Lung (tissue), 12 donors: Measurements from ENCODE around the gene ACRBP. TPM values are rescaled to one million over a fixed set of nuclear protein-coding genes. Genes with fewer than 3 reads are reported as not detected.

Source experiments
- ATAC-seq: fragments of 200-7000 bp; cut with Tn5 transposase; one replicate; pipeline ENCODE4 v1.9.1; 2020; ENCODE audit warnings: moderate number of reproducible peaks; ENCODE audit not compliant: insufficient read depth, low FRiP score
- DNase-seq, 3 donors: peaks; one replicate each; pipeline ENCODE4 v3.0.0-alpha.2; 2013 to 2017
- H3K27ac ChIP-seq, 2 donors: one replicate each; pipeline ENCODE4 v1.5.1; 2013; ENCODE audit warnings: mild to moderate bottlenecking in 2 of 2, moderate library complexity in 2 of 2, control low read depth in 1 of 2, inconsistent platforms in 1 of 2, low read depth in 1 of 2, low read length in 1 of 2
- H3K27me3 ChIP-seq, 3 donors: one replicate each; pipeline ENCODE4 v1.5.1; 2013; ENCODE audit warnings: low read length in 2 of 3; ENCODE audit not compliant: control insufficient read depth in 3 of 3, insufficient read depth in 3 of 3
- H3K36me3 ChIP-seq, 4 donors: one replicate each; pipeline ENCODE4 v1.5.1; 2013; ENCODE audit warnings: low read length in 4 of 4, mild to moderate bottlenecking in 1 of 4, moderate library complexity in 1 of 4; ENCODE audit not compliant: control insufficient read depth in 4 of 4, insufficient read depth in 4 of 4
- H3K4me1 ChIP-seq, 5 donors: one replicate each; pipeline ENCODE4 v1.5.1; 2013; ENCODE audit warnings: low read length in 5 of 5, mild to moderate bottlenecking in 2 of 5, moderate library complexity in 1 of 5; ENCODE audit not compliant: control insufficient read depth in 5 of 5, insufficient read depth in 5 of 5
- H3K4me3 ChIP-seq: one replicate; pipeline ENCODE4 v1.5.1; 2013; ENCODE audit warnings: mild to moderate bottlenecking, control low read depth, moderate library complexity
- H3K9ac ChIP-seq, 2 donors: one replicate each; pipeline ENCODE4 v1.5.1; 2013; ENCODE audit warnings: low read length in 2 of 2, control low read depth in 1 of 2; ENCODE audit not compliant: insufficient read depth in 1 of 2
- H3K9me3 ChIP-seq, 4 donors: one replicate each; pipeline ENCODE4 v1.5.1; 2013; ENCODE audit warnings: low read length in 3 of 4, mild to moderate bottlenecking in 1 of 4, moderate library complexity in 1 of 4; ENCODE audit not compliant: control insufficient read depth in 4 of 4, insufficient read depth in 3 of 4
- WGBS, 2 donors: extraction: QIAGEN DNeasy Blood & Tissue Kit; methylation state at CpG; one replicate each; pipeline ENCODE4 v1.1.7; 2013; 5-methylcytosine and 5-hydroxymethylcytosine counted together
- polyA plus RNA-seq, 2 donors: library from polyadenylated mRNA; stranded (reverse); fragments of 200-250 nt; gene quantifications; one replicate each; pipeline ENCODE4 v1.2.1, GENCODE V29; 2013
- total RNA-seq, 2 donors: library from RNA; depleted of rRNA in 1 of 2; stranded (reverse); fragments of >200 nt in 1 of 2; gene quantifications; one replicate each; pipeline ENCODE4 v1.2.1, GENCODE V29; 2014 to 2021
- TF ChIP-seq, protein P1 (sequence below): IDR thresholded peaks from 2 replicates; pipeline ENCODE4 v1.5.1; 2012; ENCODE audit warnings: mild to moderate bottlenecking; ENCODE audit errors: control extremely low read depth, extremely low read depth
- donor health status: control.
- donor health status: control.
- donor health status: Bipolar disorder and iron deficiency.
- donor health status: healthy.
- donor health status: DM: yes; HTN: yes; CAD: no.

ACRBP gene
- total and polyA plus RNA-seq, 4 donors, result 0.93 to 8.7 (median 3.8) TPM

DNA sequence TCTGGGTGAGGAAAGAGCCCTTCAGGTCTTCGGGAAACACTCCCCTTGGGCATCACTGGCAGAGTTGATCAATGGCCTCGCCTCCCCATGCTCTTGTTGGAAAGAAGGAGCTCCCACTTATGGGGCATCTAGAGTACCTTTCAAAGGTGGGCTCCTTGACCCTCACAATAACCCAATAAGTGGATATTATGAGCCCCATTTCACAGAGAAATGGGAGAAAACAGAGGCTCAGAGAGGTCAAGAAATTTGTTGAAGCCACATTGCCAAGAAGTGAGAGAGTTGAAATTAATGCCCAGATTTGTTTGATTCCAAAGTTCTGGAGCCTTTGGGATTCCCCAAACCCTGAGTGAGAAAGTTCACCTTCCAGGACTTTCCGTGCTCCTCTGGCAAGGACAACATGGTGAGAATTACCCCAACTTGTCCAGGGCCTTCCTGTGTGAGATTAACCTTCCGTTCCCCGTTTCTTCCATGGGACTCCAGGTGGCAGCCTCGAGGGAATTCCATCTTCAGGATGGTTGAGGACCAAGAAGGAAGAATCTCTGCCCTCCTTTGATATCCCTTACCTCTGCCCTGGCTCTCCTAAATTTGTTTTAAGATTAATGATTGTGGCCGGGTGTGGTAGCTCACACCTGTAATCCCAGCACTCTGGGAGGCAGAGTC is 32.6 kb downstream of the ACRBP start:
- 59 to 68% methylated on average over 7 of the region's 7 CpGs for WGBS, 2 donors
- ATAC-seq, result no peak

DNA sequence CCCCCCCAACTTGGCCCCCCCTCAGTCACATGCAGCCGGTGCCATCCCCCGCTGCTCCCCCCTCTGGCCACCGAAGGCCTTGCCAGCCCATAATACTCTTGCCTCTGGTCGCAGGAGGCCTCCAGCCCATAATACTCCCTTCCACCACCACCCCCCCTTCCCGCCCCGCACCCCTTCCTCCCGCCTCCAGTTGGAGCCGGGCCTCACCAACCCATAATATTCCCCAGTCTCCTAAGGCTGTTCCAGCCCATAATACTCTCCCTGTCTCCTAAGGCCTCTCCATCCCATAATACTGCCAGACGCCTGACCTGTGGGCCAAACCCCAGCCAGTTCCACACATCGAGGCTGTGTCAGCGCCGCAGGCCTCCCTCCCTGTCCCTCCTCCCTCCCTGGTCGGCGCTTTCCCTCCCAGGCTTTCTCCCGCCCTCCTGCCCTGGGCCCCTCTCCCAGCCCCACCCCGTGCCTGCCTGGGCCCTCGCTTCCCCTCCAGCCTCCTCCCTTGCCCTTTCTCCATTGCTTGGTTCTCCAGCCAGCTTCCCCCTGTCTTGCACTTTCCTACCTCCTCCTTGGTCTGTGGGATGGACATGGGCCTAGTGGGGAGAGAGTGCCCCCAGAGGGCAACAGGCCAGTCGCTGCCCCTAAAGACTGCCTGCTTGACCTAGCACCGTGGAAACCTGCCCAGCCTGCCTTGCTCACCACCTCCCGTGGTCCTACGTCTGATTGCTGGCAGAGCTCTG is 33.3 kb downstream of the ACRBP start:
- peak overlapping the region in 1 of 2 donors; percentile 54 for H3K9ac ChIP-seq
- H3K4me3 ChIP-seq, result no peak overlapping the region
- peaks cover 7 to 40% (median 17%) of the 10 kb centered on the region in 5 donors for H3K4me1 ChIP-seq
- H3K27ac ChIP-seq, result peak overlapping the region; percentile 74 to 87
- 3 to 6% methylated on average over 17 to 21 of the region's 21 CpGs for WGBS, 2 donors
- DNase-seq (peak; percentile 99 to 100 (median 99)), ATAC-seq (peak; percentile 67)
- no peaks in the 10 kb centered on the region for H3K27me3 ChIP-seq
- no peaks in the 10 kb centered on the region for H3K36me3 ChIP-seq
- peaks cover 0 to under 1% (median 0%) of the 10 kb centered on the region in 4 donors for H3K9me3 ChIP-seq
- TF ChIP-seq, protein P1, sequence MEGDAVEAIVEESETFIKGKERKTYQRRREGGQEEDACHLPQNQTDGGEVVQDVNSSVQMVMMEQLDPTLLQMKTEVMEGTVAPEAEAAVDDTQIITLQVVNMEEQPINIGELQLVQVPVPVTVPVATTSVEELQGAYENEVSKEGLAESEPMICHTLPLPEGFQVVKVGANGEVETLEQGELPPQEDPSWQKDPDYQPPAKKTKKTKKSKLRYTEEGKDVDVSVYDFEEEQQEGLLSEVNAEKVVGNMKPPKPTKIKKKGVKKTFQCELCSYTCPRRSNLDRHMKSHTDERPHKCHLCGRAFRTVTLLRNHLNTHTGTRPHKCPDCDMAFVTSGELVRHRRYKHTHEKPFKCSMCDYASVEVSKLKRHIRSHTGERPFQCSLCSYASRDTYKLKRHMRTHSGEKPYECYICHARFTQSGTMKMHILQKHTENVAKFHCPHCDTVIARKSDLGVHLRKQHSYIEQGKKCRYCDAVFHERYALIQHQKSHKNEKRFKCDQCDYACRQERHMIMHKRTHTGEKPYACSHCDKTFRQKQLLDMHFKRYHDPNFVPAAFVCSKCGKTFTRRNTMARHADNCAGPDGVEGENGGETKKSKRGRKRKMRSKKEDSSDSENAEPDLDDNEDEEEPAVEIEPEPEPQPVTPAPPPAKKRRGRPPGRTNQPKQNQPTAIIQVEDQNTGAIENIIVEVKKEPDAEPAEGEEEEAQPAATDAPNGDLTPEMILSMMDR, result no peak

More for the DNA sequence above, 32.6 kb downstream of the ACRBP start:
- Histone ChIP-seq H3K36me3 (no peaks in the 10 kb centered on the region), H3K4me1 (peaks cover 7 to 47% (median 17%) of the 10 kb centered on the region in 5 donors), H3K9ac (peak overlapping the region in 1 of 2 donors; percentile 54), H3K27ac (peak overlapping the region; percentile 74 to 87), H3K27me3 (no peaks in the 10 kb centered on the region), H3K9me3 (no peaks in the 10 kb centered on the region), H3K4me3 (no peak overlapping the region)
- TF ChIP-seq, protein P1, result no peak
- DNase-seq, result no peak

DNA sequence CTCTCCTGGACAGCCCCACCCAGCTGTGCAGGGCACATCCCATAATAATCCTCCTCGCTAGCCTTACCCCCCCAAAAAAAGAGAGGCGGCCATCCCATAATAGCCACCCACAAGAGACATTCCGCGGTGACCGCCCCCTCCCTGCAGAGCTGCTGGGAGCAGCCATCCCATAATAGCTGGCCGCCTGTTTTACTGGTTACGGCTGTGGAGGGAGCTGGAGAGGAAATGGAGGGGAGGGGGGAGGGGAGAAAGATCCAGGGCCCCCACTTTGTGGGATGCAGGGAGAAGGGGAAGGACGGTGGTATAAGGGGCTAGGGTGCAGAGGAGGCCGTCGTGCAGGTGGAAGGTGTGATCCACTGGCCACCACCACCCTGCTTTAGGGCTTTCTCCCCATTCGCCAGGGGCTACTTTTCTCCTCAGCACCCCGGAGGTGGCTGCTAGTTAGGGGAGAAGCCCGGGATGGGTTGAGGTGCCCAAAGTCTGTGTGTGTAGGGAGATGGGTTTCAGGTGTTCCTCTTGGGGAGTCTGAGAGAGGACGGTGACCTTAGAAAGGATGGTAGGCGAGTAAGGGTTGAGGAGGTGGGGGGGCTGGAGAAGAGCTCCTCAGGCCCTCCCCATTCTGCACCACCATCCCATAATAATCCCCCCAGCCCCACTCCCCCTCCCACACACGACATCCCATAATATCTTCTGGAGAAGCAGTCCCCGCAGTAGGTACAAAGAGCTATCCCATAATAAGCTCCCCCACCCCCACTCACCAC is 34.0 kb downstream of the ACRBP start:
- ATAC-seq (peak; percentile 8), DNase-seq (peak; percentile 94 to 97 (median 95))
- TF ChIP-seq, protein P1, result no peak
- Histone ChIP-seq H3K9me3 (peaks cover 0 to 3% (median 0%) of the 10 kb centered on the region in 4 donors), H3K27ac (peak overlapping the region; percentile 80 to 86), H3K9ac (no peak overlapping the region), H3K36me3 (no peaks in the 10 kb centered on the region), H3K4me1 (peaks cover 7 to 34% (median 17%) of the 10 kb centered on the region in 5 donors), H3K27me3 (no peaks in the 10 kb centered on the region), H3K4me3 (no peak overlapping the region)
- 1 to 5% methylated on average over 16 to 17 of the region's 17 CpGs for WGBS, 2 donors
